Small intestine (tissue), 7 donors: Measurements from ENCODE around the gene LBHD2. TPM values are rescaled to one million over a fixed set of nuclear protein-coding genes. Genes with fewer than 3 reads are reported as not detected.
A peak's percentile ranks its signal among the peaks of the same experiment; 100 is the strongest.

ENCODE experiments used
- DNase-seq, 2 donors: peaks; one replicate each; pipeline versions ENCODE4 v3.0.0 to v3.0.0-alpha.2; 2013
- FAIRE-seq: peaks from 2 replicates; lab custom pipeline; 2012; peaks lifted over from hg19 to GRCh38; lab: Jason Lieb, UNC
- H3K27ac ChIP-seq, 3 donors: one replicate each; pipeline ENCODE4 v1.5.1; 2013; ENCODE audit warnings: low read length in 2 of 3, mild to moderate bottlenecking in 2 of 3, control low read depth in 1 of 3, inconsistent platforms in 1 of 3, low read depth in 1 of 3, moderate library complexity in 1 of 3
- H3K27me3 ChIP-seq, 3 donors: one replicate each; pipeline ENCODE4 v1.6.1; 2013; ENCODE audit warnings: low read length in 3 of 3, inconsistent platforms in 1 of 3; ENCODE audit not compliant: control insufficient read depth in 3 of 3, insufficient read depth in 3 of 3
- H3K36me3 ChIP-seq, 3 donors: one replicate each; pipeline ENCODE4 v1.6.1; 2013; ENCODE audit warnings: low read length in 3 of 3, inconsistent platforms in 1 of 3, low read depth in 1 of 3, mild to moderate bottlenecking in 1 of 3, moderate library complexity in 1 of 3; ENCODE audit not compliant: control insufficient read depth in 3 of 3, insufficient read depth in 2 of 3
- H3K4me1 ChIP-seq, 3 donors: one replicate each; pipeline ENCODE4 v1.6.1; 2013; ENCODE audit warnings: low read length in 2 of 3, inconsistent platforms in 1 of 3, low read depth in 1 of 3, mild to moderate bottlenecking in 1 of 3, moderate library complexity in 1 of 3; ENCODE audit not compliant: control insufficient read depth in 3 of 3, insufficient read depth in 2 of 3
- H3K4me3 ChIP-seq, 3 donors: one replicate each; pipeline ENCODE4 v1.5.1; 2013; ENCODE audit warnings: low read length in 3 of 3, control low read depth in 1 of 3, inconsistent platforms in 1 of 3, low read depth in 1 of 3, mild to moderate bottlenecking in 1 of 3, moderate library complexity in 1 of 3
- H3K9me3 ChIP-seq, 2 donors: one replicate each; pipeline ENCODE4 v1.6.1; 2013; ENCODE audit warnings: low read depth in 1 of 2, low read length in 1 of 2; ENCODE audit not compliant: control insufficient read depth in 2 of 2, insufficient read depth in 1 of 2
- WGBS, 3 donors: extraction: QIAGEN DNeasy Blood & Tissue Kit; methylation state at CpG; one replicate each; pipeline ENCODE4 v1.1.7; 2013; 5-methylcytosine and 5-hydroxymethylcytosine counted together
- polyA plus RNA-seq, 4 donors: library from polyadenylated mRNA; stranded (reverse) in 3 of 4; unstranded in 1 of 4; fragments of 200-250 nt in 3 of 4; fragments of 120-200 nt in 1 of 4; gene quantifications; one replicate each; pipeline versions ENCODE4 v1.2.1 to v1.2.3, GENCODE V29; 2013
- donor health status: healthy with polysubstance abuse.
- donor health status: control.
- donor health status: control.
- donor health status: Bipolar disorder and iron deficiency.
- donor health status: healthy.

Gene LBHD2
- polyA plus RNA-seq, 4 donors: not detected

DNA sequence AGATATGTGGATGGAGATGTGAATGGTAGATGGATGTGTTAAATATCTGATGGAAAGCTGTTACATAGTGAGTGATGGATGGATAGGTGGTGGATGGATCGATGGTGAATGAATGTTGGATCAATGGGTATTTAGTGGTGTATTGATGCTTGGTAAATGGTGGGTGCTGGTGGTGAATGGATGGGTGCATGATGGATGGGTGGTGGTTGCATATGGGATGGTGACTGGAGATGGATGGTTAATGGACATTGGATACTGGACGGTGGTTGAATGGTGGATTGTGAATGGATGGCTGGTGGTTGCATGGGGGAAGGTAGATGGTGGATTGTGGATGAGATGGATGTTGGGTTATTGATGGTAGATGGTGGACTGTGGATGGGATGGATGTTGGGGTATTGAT is 2.1 kb upstream of the LBHD2 start:
- FAIRE-seq (no peak), DNase-seq (no peak)
- Histone ChIP-seq H3K9me3 (peaks cover 0 to 8% of the 10 kb centered on the region in 2 donors), H3K27ac (no peak overlapping the region), H3K4me1 (no peaks in the 10 kb centered on the region), H3K27me3 (peaks cover 3 to 31% (median 4%) of the 10 kb centered on the region in 3 donors), H3K36me3 (no peaks in the 10 kb centered on the region), H3K4me3 (no peak overlapping the region)
- WGBS, 3 donors: 93 to 100% (median 97%) methylated on average over 2 of the region's 2 CpGs

DNA sequence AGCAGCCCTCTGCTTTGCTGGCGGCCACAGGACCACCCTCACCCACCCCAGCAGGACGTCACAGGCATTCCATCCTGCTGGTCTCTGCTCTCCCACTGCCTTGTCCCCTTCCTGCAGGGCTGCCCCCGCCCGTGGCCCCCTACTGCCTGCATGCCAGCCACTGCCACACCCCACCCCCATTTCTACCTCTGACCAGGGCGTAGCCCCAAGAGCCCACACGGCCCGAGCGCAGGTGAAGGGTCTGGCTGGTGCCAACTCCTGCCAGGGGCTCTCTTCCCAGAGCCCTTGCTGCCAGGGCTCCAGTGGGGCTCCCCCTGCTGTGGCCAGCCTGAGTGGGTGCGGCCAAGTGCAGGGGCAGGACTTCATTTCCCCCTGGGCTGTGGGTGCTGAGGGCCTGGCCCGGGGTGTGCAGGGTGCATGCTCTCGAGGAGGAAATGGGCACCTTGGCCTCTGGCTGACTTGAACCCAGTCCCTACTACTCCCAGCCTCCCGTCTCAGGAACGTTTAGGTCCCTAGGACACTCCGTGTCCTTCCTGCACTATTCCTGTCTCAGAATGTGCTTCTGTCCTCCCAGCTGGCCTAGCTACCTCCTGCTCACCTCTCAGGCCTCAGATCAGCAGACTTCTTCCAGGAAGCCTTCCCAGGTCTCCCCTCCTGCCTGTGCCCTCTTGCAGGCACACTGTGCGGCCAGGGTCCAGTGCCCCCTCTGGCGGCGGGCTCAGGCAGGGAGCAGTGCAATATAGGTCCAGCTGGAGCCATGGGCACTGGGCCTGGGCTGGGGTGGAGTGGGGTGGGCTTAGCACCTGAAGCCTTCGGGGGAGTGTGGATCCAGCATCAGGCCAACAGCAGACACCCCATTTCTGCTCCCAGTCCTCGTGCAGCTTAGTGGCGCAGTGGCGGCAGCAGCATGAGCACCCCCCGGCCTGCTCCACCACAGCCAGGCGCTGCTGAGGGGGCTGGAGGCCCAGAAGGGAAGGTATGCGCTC is 1.4 kb downstream of the LBHD2 start:
- FAIRE-seq (no peak), DNase-seq (no peak)
- no peak overlapping the region for H3K27ac ChIP-seq
- H3K27me3 ChIP-seq: peaks cover 3 to 33% (median 4%) of the 10 kb centered on the region in 3 donors
- no peak overlapping the region for H3K4me3 ChIP-seq
- H3K36me3 ChIP-seq: no peaks in the 10 kb centered on the region
- H3K4me1 ChIP-seq: no peaks in the 10 kb centered on the region
- peaks cover 0 to 3% of the 10 kb centered on the region in 2 donors for H3K9me3 ChIP-seq
- WGBS, 3 donors: 57 to 77% (median 69%) methylated on average over 21 to 24 of the region's 24 CpGs

DNA sequence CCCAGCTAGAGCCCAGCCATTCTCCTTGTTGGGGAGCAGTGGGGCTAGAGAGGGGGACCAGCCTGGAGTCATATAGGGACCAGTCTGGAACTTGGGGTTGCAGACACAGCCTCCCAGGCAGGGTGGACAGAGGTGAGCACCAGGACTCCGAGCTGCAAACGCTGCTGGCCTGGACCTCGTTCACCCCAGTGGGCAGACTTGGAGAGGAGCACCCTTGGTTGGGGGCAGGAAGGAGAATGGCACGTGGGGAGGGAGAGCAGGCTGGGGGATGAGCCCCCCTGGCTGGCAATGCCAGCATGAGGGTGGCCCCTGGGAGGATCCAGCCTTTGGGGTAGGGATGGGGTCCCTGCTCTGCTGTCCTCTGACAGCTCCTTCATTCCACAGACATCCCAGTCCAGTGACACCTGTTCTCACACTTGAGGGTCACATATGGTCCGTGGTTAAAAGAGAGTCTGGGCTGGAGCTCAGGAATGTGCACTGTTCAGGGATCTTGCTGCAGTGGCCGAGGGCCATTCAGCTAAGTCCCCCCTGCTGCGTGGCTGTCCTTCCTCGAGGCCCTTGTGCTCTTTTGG is 2.8 kb downstream of the LBHD2 start:
- FAIRE-seq (no peak), DNase-seq (no peak)
- no peaks in the 10 kb centered on the region for H3K36me3 ChIP-seq
- no peak overlapping the region for H3K4me3 ChIP-seq
- H3K4me1 ChIP-seq: peaks cover 0 to 8% (median 0%) of the 10 kb centered on the region in 3 donors
- H3K27ac ChIP-seq: no peak overlapping the region
- H3K27me3 ChIP-seq: peaks cover 3 to 35% (median 4%) of the 10 kb centered on the region in 3 donors
- 67 to 79% (median 72%) methylated on average over 8 of the region's 8 CpGs for WGBS, 3 donors
- H3K9me3 ChIP-seq: peaks cover 0 to 3% of the 10 kb centered on the region in 2 donors

DNA sequence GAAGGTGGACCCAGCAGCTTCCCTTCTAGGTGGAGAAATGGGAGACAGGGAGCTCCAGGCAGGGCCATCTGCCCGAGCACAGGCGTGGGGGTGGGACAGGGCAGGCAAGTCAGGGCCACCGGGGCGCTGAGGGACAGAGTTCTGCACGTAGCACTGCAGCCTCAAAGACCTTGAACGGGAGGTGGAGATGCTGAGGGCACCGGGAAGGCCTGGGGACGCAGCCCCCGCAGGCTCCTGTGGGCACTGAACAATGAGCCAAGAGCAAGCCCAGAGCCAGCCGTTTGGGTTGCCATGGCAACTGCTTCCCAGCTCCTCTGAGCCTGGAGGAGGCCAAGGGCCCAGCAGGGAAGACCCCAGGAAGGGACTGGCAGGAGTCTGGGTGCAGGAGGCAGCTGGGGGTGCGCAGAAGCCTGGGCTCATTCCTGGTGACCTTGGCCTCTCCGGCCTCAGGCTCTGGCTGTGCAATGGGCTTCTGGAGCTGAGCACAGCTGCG is 3.4 kb downstream of the LBHD2 start:
- no peaks in the 10 kb centered on the region for H3K36me3 ChIP-seq
- H3K4me3 ChIP-seq: no peak overlapping the region
- H3K27me3 ChIP-seq: peaks cover 3 to 35% (median 3%) of the 10 kb centered on the region in 3 donors
- peaks cover 0 to 11% (median 0%) of the 10 kb centered on the region in 3 donors for H3K4me1 ChIP-seq
- H3K9me3 ChIP-seq: peaks cover 0 to 3% of the 10 kb centered on the region in 2 donors
- DNase-seq (no peak), FAIRE-seq (no peak)
- H3K27ac ChIP-seq: no peak overlapping the region
- 69 to 73% (median 73%) methylated on average over 13 of the region's 13 CpGs for WGBS, 3 donors

DNA sequence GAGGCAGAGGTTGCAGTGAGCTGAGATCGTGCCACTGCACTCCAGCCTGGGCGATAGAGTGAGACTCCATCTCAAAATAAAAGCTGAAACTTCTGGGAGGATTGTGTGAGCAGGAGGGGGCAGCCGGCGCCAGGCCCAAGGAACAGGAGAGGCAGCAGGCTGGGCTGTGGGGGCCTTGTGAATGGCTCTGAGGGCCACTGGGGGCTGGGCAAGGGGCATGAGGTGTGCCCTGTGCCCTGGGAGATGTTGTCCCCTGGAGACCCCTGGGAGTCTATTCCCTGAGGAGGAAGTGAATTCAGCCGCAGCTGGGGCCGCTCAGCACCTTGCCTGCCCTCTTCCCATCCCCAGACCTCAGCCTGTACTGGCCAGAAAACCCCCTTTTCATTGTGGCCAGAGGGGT is 4.9 kb downstream of the LBHD2 start:
- H3K27me3 ChIP-seq: peaks cover 2 to 27% (median 3%) of the 10 kb centered on the region in 3 donors
- WGBS, 3 donors: 86 to 93% (median 88%) methylated on average over 6 of the region's 6 CpGs

DNA sequence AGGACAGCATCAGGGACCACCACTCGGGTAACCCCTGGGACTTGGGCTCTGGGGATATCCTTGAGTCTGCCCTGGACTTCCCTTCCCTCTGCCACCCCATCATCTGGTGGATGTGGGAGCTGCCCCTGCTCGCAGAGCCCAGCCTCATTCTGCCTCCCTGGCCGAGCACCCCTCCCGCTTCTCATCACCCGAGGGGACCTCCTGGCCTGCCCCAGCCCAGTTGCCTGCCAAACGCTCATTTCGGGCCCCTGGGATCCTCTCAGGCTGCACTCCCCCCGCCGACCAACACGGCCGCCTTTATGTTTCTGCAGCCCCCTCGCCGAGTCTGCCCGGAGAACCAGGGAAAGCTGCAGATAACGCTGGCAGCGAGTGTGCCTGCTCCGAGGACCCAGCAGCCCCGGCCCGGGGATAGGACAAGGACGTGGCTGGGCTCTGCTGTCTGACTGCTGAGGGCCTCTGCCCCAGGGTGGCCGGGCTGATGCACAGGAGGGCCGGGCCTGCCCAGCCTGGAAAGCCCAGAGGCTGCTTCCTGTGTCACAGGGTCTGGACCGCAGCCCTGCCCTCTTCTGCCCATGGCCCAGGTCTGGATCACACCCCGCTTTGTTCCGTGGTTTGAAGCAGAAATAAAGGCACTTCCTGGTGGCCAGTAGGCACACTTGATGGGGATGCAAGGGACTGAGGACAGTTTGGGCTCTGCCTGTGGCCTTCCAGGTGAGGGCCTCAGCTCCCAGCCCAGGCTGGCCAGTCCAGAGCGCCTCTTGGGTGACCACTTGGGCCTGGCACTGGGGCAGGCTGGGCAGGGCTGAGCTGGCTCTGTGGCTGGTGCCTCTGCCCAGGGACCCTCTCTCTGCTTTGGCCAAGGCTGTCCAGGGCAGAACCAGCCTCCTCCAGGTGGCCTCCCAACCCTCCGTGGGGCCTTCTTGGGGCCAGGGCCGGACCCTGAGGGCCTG is 5.7 kb downstream of the LBHD2 start:
- FAIRE-seq (no peak), DNase-seq (no peak)
- H3K9me3 ChIP-seq: peaks cover 0 to 2% of the 10 kb centered on the region in 2 donors
- H3K4me3 ChIP-seq: no peak overlapping the region
- H3K27ac ChIP-seq: no peak overlapping the region
- peaks cover 0 to 24% (median 0%) of the 10 kb centered on the region in 3 donors for H3K4me1 ChIP-seq
- WGBS, 3 donors: 85 to 89% (median 86%) methylated on average over 25 to 28 of the region's 28 CpGs
- H3K36me3 ChIP-seq: no peaks in the 10 kb centered on the region
- H3K27me3 ChIP-seq: peaks cover 0 to 20% (median 2%) of the 10 kb centered on the region in 3 donors

More for the DNA sequence above, 4.9 kb downstream of the LBHD2 start:
- FAIRE-seq (no peak), DNase-seq (no peak)
- Histone ChIP-seq H3K27ac (no peak overlapping the region), H3K9me3 (peaks cover 0 to 3% of the 10 kb centered on the region in 2 donors), H3K36me3 (no peaks in the 10 kb centered on the region), H3K4me1 (peaks cover 0 to 18% (median 0%) of the 10 kb centered on the region in 3 donors), H3K4me3 (no peak overlapping the region)

DNA sequence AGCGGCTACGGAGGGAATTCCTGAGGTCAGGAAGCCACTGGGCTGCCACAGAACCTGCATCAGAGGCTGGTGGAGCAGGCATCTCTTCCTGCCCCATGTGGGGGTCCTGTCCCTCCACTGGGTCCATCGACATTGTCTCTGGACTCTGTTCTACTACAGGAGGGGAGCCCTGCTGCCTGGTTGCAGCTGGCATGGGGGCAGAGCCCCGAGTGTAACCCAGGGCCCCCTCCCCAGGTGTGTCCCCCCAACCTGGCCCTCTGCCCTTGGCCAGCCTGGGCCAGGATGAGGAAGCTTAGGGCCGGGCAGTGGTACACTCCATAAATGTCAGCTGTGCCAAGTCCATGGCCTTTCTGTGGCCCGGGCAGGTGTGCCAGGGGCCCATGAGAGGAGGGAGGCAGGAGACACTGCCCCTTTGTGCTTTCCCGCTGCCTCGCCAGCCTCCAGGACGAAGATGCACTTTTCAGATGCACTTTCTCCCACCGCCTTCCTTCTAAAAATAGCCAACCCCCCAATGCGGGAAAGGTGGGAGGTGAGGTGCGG is 6.5 kb downstream of the LBHD2 start:
- FAIRE-seq (no peak), DNase-seq (no peak)
- H3K27me3 ChIP-seq: peaks cover 0 to 12% (median 0%) of the 10 kb centered on the region in 3 donors
- H3K27ac ChIP-seq: no peak overlapping the region
- H3K4me3 ChIP-seq: peak overlapping the region in 1 of 3 donors; percentile 44
- no peaks in the 10 kb centered on the region for H3K36me3 ChIP-seq
- 42 to 71% (median 48%) methylated on average over 12 of the region's 12 CpGs for WGBS, 3 donors
- H3K9me3 ChIP-seq: no peaks in the 10 kb centered on the region
- peaks cover 0 to 33% (median 0%) of the 10 kb centered on the region in 3 donors for H3K4me1 ChIP-seq
